ENCODE measurements around the gene SUZ12. TPM values are rescaled to one million over a fixed set of nuclear protein-coding genes. Genes with fewer than 3 reads are reported as not detected.
A peak's percentile ranks its signal among the peaks of the same experiment; 100 is the strongest.
"Not testable (repeated sequence)": the region's sequence is repeated elsewhere in the genome, so short reads cannot be mapped to it uniquely, and the experiment has no call there.

Gene SUZ12
- total and polyA plus RNA-seq, 2 donors = 24.3 to 33.0 TPM

DNA sequence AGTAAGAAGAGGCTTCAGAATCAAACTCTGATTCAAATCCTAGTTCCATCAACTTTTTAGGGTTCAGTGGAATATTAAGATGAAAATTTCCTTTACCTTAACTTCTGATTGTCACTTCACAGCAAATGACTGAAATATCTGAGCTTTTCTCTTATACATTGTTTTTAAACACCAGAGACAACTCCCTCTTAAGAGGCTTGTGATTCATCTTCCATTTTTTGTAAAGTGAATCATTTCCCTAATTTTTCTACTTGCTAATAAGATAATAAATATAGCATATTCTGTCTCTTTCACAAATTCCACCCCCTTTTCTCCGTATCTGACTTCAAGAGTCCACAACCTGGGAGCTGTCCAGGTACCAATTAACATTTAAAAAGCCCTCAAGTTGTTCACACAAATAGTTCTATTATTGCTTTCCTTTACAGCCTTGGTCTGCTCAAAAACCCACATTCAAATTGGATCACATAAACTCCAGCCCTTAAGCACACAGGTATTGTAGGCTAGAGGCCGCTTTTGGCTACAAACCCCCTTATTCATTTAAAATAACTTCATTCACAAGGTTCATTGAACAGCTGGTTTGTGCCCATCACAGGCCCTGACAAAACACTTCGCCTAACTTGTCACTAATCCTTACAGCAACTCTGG, 21.2 kb upstream of the SUZ12 start:
- no peaks in the 10 kb centered on the region for H3K9me3 ChIP-seq (ENCODE audit: control insufficient read depth in 2 of 2, insufficient read depth in 1 of 2, low read length in 1 of 2)
- DNase-seq (ENCODE audit: low read depth in 6 of 9, low spot score in 9 of 9) = no peak
- 96% methylated on average over 3 of the region's 3 CpGs for WGBS
- peaks cover 13 to 41% of the 10 kb centered on the region in 2 donors for H3K27me3 ChIP-seq (ENCODE audit: control insufficient read depth in 2 of 2, insufficient read depth in 1 of 2, low read length in 1 of 2)
- H3K4me3 ChIP-seq (ENCODE audit: low read length in 2 of 2) = no peak overlapping the region
- no peaks in the 10 kb centered on the region for H3K4me1 ChIP-seq (ENCODE audit: control insufficient read depth in 2 of 2, insufficient read depth in 2 of 2, low read length in 2 of 2)
- H3K27ac ChIP-seq (ENCODE audit: low read depth in 1 of 2, low read length in 1 of 2) = no peak overlapping the region
- no peaks in the 10 kb centered on the region for H3K36me3 ChIP-seq (ENCODE audit: control insufficient read depth in 2 of 2, insufficient read depth in 2 of 2, low read length in 1 of 2)

DNA sequence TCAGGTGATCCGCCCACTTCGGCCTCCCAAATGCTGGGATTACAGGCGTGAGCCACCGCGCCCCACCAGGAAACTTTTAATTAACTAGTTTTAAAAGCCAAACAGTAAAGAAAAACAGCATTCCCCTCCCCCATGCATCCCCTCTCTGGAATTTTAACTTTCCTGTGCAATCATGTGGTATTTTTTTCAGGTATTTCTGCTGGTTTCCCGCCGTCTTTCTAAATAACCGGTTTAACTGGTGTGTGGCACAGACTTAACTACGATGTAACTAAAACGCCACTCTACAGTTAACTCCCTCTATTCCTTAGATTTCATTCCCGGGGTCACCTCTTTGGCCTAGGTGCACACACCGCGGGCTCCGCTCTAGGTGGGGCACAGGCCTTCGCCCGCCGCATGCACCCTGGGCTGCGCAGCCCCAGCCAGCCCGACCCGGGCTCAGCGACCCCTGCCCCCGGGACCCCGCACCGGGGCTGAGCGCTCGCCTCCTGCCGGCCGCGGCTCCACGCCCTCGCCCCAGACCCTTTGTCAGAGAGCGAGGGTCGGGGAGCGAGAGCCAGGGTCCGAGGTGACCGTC, 20.2 kb upstream of the SUZ12 start:
- H3K27ac ChIP-seq (ENCODE audit: low read depth in 1 of 2, low read length in 1 of 2) = no peak overlapping the region
- peaks cover 13 to 41% of the 10 kb centered on the region in 2 donors for H3K27me3 ChIP-seq (ENCODE audit: control insufficient read depth in 2 of 2, insufficient read depth in 1 of 2, low read length in 1 of 2)
- WGBS = 72% methylated on average over 36 of the region's 36 CpGs
- no peak for DNase-seq (ENCODE audit: low read depth in 6 of 9, low spot score in 9 of 9)
- H3K4me3 ChIP-seq (ENCODE audit: low read length in 2 of 2) = no peak overlapping the region
- no peaks in the 10 kb centered on the region for H3K4me1 ChIP-seq (ENCODE audit: control insufficient read depth in 2 of 2, insufficient read depth in 2 of 2, low read length in 2 of 2)
- H3K36me3 ChIP-seq (ENCODE audit: control insufficient read depth in 2 of 2, insufficient read depth in 2 of 2, low read length in 1 of 2) = no peaks in the 10 kb centered on the region
- no peaks in the 10 kb centered on the region for H3K9me3 ChIP-seq (ENCODE audit: control insufficient read depth in 2 of 2, insufficient read depth in 1 of 2, low read length in 1 of 2)

DNA sequence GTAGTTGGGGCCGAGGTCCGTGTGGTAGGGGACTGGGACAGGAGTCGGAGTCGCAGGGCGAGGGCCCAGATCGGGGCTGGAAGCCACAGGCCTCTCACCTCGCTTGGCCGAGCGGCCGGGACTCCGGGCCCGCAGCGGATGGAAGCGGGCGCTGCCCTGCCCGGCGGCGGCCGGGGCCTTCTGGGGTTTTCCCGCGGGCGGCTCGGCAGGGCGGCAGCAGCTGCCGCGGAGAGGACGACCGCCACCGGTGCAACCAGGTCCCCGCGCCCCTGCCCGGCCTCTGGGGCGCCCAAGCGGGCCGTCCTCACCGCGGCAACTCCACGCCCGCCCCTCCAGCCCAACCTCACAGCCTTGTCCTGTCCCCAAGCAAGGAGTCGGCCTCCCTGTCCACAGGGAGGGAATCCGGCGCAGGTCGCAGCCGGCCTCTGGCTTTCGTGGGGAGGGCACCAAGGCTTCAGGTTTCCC, 19.7 kb upstream of the SUZ12 start:
- Histone ChIP-seq H3K4me3 (ENCODE audit: low read length in 2 of 2) (peak overlapping the region in 1 of 2 donors; percentile 14), H3K36me3 (ENCODE audit: control insufficient read depth in 2 of 2, insufficient read depth in 2 of 2, low read length in 1 of 2) (no peaks in the 10 kb centered on the region), H3K27ac (ENCODE audit: low read depth in 1 of 2, low read length in 1 of 2) (no peak overlapping the region), H3K9me3 (ENCODE audit: control insufficient read depth in 2 of 2, insufficient read depth in 1 of 2, low read length in 1 of 2) (no peaks in the 10 kb centered on the region), H3K27me3 (ENCODE audit: control insufficient read depth in 2 of 2, insufficient read depth in 1 of 2, low read length in 1 of 2) (peaks cover 13 to 41% of the 10 kb centered on the region in 2 donors), H3K4me1 (ENCODE audit: control insufficient read depth in 2 of 2, insufficient read depth in 2 of 2, low read length in 2 of 2) (no peaks in the 10 kb centered on the region)
- no peak for DNase-seq (ENCODE audit: low read depth in 6 of 9, low spot score in 9 of 9)
- 17% methylated on average over 45 of the region's 45 CpGs for WGBS

DNA sequence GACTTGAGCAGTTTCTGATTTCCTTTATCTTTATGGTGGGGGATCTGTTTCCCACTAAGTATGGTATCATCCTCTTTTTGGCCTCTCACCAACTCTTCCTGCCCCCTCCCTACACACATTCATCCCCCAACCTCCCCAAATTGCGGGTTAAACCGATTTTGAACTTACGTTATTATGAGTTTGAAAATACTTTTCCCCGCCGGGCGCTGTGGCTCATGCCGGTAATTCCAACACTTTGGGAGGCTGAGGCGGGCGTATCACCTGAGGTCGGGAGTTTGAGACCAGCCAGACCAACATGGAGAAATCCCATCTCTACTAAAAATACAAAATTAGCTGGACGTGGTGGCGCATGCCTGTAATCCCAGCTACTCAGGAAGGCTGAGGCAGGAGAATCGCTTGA, 19.1 kb upstream of the SUZ12 start:
- WGBS = 96% methylated on average over 13 of the region's 13 CpGs
- DNase-seq (ENCODE audit: low read depth in 6 of 9, low spot score in 9 of 9); H3K27ac ChIP-seq (ENCODE audit: low read depth in 1 of 2, low read length in 1 of 2); H3K4me1 ChIP-seq (ENCODE audit: control insufficient read depth in 2 of 2, insufficient read depth in 2 of 2, low read length in 2 of 2); H3K36me3 ChIP-seq (ENCODE audit: control insufficient read depth in 2 of 2, insufficient read depth in 2 of 2, low read length in 1 of 2); H3K4me3 ChIP-seq (ENCODE audit: low read length in 2 of 2); H3K9me3 ChIP-seq (ENCODE audit: control insufficient read depth in 2 of 2, insufficient read depth in 1 of 2, low read length in 1 of 2): not testable (repeated sequence)
- peaks cover 13 to 41% of the 10 kb centered on the region in 2 donors for H3K27me3 ChIP-seq (ENCODE audit: control insufficient read depth in 2 of 2, insufficient read depth in 1 of 2, low read length in 1 of 2)

DNA sequence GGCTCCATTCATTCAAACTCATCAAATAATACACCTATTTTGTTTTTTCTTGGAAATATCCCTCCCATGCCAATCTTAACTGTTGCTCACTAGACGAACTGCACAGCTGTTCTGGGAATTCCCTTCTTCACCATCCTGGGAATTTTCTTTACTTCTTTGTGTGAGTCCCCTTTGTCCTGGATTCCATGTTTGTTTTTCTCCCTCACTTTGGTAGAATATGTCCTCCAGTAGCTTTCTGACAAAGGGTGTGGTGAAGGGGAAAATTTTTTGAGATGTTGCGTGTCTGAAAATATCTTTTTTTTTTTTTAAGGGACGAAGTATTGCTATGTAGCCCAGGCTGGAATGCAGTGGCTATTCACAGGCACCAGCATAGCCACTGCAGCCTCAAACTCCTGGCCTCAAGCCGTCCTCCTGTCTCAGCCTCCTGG, 18.1 kb upstream of the SUZ12 start:
- no peak for DNase-seq (ENCODE audit: low read depth in 6 of 9, low spot score in 9 of 9)
- Histone ChIP-seq H3K36me3 (ENCODE audit: control insufficient read depth in 2 of 2, insufficient read depth in 2 of 2, low read length in 1 of 2) (no peaks in the 10 kb centered on the region), H3K27ac (ENCODE audit: low read depth in 1 of 2, low read length in 1 of 2) (no peak overlapping the region), H3K4me3 (ENCODE audit: low read length in 2 of 2) (no peak overlapping the region), H3K4me1 (ENCODE audit: control insufficient read depth in 2 of 2, insufficient read depth in 2 of 2, low read length in 2 of 2) (no peaks in the 10 kb centered on the region), H3K27me3 (ENCODE audit: control insufficient read depth in 2 of 2, insufficient read depth in 1 of 2, low read length in 1 of 2) (peaks cover 13 to 41% of the 10 kb centered on the region in 2 donors), H3K9me3 (ENCODE audit: control insufficient read depth in 2 of 2, insufficient read depth in 1 of 2, low read length in 1 of 2) (no peaks in the 10 kb centered on the region)
- WGBS = 85% methylated on average over 4 of the region's 4 CpGs

DNA sequence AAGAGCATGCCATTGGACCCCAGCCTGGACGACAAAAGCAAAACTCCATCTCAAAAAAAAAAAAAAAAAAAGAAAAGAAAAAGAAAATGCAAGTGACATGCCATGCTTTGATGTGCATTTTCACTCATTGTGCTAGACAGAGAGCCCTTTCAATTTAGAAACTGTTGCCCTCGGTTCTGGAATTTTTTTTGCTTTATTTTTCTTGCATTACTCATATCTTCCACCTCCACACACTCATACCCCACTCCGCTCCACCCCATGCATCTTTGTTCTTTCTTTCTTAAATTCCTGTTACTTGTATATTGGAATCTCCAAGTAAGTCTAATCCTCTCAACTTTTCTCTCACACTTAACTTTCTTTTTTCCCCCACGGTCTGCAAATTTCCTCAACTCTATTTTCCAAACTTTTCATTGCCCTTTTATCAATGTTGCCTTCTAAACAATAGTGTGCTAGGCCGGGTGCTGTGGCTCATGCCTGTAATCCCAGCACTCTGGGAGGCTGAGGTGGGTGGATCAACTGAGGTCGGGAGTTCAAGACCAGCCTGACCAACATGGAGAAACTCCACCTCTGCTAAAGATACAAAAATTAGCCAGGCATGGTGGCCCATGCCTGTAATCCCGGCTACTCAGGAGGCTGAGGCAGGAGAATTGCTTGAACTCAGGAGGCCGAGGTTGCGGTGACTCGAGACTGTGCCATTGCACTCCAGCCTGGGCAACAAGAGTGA, 16.8 kb upstream of the SUZ12 start:
- DNase-seq (ENCODE audit: low read depth in 6 of 9, low spot score in 9 of 9) = no peak
- H3K4me1 ChIP-seq (ENCODE audit: control insufficient read depth in 2 of 2, insufficient read depth in 2 of 2, low read length in 2 of 2) = no peaks in the 10 kb centered on the region
- H3K4me3 ChIP-seq (ENCODE audit: low read length in 2 of 2) = no peak overlapping the region
- H3K27ac ChIP-seq (ENCODE audit: low read depth in 1 of 2, low read length in 1 of 2) = no peak overlapping the region
- WGBS = 95% methylated on average over 10 of the region's 10 CpGs
- H3K27me3 ChIP-seq (ENCODE audit: control insufficient read depth in 2 of 2, insufficient read depth in 1 of 2, low read length in 1 of 2) = peaks cover 13 to 41% of the 10 kb centered on the region in 2 donors
- H3K36me3 ChIP-seq (ENCODE audit: control insufficient read depth in 2 of 2, insufficient read depth in 2 of 2, low read length in 1 of 2) = no peaks in the 10 kb centered on the region
- H3K9me3 ChIP-seq (ENCODE audit: control insufficient read depth in 2 of 2, insufficient read depth in 1 of 2, low read length in 1 of 2) = no peaks in the 10 kb centered on the region

DNA sequence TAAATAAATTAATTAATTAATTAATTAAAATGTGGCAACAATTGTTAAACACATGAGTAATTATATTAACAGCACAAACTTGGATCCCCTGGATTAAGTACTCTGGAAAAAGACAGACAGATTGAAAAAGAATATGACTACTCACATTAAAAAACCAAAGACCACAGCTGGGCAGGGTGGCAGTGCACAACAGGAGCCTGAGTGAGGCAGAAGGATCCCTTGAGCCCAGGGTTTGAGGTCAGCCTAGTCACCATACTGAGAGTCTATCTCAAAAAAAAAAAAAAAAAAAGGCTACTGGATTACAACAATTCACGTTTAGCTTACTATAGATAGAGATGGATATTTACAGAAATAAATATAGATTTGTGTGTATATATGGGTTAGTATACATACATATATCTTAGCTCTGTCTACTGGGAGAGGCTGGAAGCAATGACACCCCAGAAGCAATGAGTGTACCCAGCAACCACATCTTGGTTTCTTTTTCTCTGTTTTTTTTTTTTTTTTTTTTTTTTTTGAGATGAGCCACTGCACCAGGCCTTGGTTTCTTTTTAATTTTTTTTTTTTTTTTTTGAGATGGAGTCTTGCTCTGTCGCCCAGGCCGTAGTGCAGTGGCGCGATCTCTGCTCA, 10.6 kb upstream of the SUZ12 start:
- no peaks in the 10 kb centered on the region for H3K4me1 ChIP-seq (ENCODE audit: control insufficient read depth in 2 of 2, insufficient read depth in 2 of 2, low read length in 2 of 2)
- no peak overlapping the region for H3K4me3 ChIP-seq (ENCODE audit: low read length in 2 of 2)
- no peaks in the 10 kb centered on the region for H3K27me3 ChIP-seq (ENCODE audit: control insufficient read depth in 2 of 2, insufficient read depth in 1 of 2, low read length in 1 of 2)
- no peaks in the 10 kb centered on the region for H3K36me3 ChIP-seq (ENCODE audit: control insufficient read depth in 2 of 2, insufficient read depth in 2 of 2, low read length in 1 of 2)
- no peak for DNase-seq (ENCODE audit: low read depth in 6 of 9, low spot score in 9 of 9)
- no peak overlapping the region for H3K27ac ChIP-seq (ENCODE audit: low read depth in 1 of 2, low read length in 1 of 2)
- no peaks in the 10 kb centered on the region for H3K9me3 ChIP-seq (ENCODE audit: control insufficient read depth in 2 of 2, insufficient read depth in 1 of 2, low read length in 1 of 2)
- 99% methylated on average over 5 of the region's 5 CpGs for WGBS

DNA sequence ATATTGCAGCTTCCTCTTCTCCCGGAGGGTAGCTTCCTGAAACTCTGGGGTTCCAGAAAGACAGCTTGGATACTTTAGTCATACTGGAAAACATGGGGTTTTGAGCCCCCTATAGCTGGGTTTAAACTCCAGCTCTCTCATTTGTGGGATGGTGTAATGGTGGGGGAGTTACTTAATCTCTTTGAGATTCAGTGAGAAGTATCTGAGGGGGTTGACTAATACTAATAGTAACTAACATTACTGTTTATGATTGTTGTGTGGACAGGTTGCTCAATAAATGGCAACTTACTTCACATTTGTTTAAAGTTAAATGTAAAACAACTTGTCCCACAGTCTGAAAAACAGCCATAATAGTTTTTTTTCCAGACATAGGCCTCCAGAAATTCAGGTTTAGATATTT, 5.1 kb upstream of the SUZ12 start:
- Histone ChIP-seq H3K36me3 (ENCODE audit: control insufficient read depth in 2 of 2, insufficient read depth in 2 of 2, low read length in 1 of 2) (no peaks in the 10 kb centered on the region), H3K9me3 (ENCODE audit: control insufficient read depth in 2 of 2, insufficient read depth in 1 of 2, low read length in 1 of 2) (no peaks in the 10 kb centered on the region), H3K27me3 (ENCODE audit: control insufficient read depth in 2 of 2, insufficient read depth in 1 of 2, low read length in 1 of 2) (no peaks in the 10 kb centered on the region), H3K4me3 (ENCODE audit: low read length in 2 of 2) (no peak overlapping the region), H3K4me1 (ENCODE audit: control insufficient read depth in 2 of 2, insufficient read depth in 2 of 2, low read length in 2 of 2) (no peaks in the 10 kb centered on the region), H3K27ac (ENCODE audit: low read depth in 1 of 2, low read length in 1 of 2) (no peak overlapping the region)
- no peak for DNase-seq (ENCODE audit: low read depth in 6 of 9, low spot score in 9 of 9)
- 84% methylated on average over 1 of the region's 1 CpG for WGBS

DNA sequence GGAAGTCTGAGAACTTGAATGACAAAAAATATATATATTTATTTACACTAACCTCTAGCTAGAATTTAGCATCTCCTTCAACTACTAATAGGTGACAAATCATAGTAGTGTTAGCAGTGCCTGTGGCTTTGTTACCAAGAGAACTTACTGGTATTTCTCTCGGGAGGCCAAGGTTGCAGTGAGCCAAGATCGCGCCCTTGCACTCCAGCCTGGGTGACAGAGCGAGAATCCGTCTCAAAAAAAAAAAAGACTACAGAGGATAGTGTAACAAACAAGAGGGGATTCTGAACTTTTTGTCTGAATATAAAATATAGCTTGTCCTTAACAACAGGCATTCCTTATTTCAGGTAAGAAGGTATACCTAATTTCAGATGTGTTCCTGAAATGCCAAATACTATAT, 1.3 kb upstream of the SUZ12 start:
- no peaks in the 10 kb centered on the region for H3K4me1 ChIP-seq (ENCODE audit: control insufficient read depth in 2 of 2, insufficient read depth in 2 of 2, low read length in 2 of 2)
- peaks cover 0 to 1% of the 10 kb centered on the region in 2 donors for H3K36me3 ChIP-seq (ENCODE audit: control insufficient read depth in 2 of 2, insufficient read depth in 2 of 2, low read length in 1 of 2)
- no peak overlapping the region for H3K4me3 ChIP-seq (ENCODE audit: low read length in 2 of 2)
- H3K27ac ChIP-seq (ENCODE audit: low read depth in 1 of 2, low read length in 1 of 2) = no peak overlapping the region
- no peak for DNase-seq (ENCODE audit: low read depth in 6 of 9, low spot score in 9 of 9)
- no peaks in the 10 kb centered on the region for H3K9me3 ChIP-seq (ENCODE audit: control insufficient read depth in 2 of 2, insufficient read depth in 1 of 2, low read length in 1 of 2)
- H3K27me3 ChIP-seq (ENCODE audit: control insufficient read depth in 2 of 2, insufficient read depth in 1 of 2, low read length in 1 of 2) = no peaks in the 10 kb centered on the region
- WGBS = 98% methylated on average over 5 of the region's 5 CpGs
